ENCODE data around the gene CIZ1.

- TF ChIP-seq, protein P1, sequence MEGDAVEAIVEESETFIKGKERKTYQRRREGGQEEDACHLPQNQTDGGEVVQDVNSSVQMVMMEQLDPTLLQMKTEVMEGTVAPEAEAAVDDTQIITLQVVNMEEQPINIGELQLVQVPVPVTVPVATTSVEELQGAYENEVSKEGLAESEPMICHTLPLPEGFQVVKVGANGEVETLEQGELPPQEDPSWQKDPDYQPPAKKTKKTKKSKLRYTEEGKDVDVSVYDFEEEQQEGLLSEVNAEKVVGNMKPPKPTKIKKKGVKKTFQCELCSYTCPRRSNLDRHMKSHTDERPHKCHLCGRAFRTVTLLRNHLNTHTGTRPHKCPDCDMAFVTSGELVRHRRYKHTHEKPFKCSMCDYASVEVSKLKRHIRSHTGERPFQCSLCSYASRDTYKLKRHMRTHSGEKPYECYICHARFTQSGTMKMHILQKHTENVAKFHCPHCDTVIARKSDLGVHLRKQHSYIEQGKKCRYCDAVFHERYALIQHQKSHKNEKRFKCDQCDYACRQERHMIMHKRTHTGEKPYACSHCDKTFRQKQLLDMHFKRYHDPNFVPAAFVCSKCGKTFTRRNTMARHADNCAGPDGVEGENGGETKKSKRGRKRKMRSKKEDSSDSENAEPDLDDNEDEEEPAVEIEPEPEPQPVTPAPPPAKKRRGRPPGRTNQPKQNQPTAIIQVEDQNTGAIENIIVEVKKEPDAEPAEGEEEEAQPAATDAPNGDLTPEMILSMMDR (IDR thresholded peaks at IDR 0.05), result no peak
- no peak for TF ChIP-seq POLR2A (IDR thresholded peaks at IDR 0.05)
These were observed 22.6 kb upstream of the CIZ1 start for GRCh38 chr9:128213746-128214497.
